ENCODE results near the gene OTOF. TPM values are rescaled to one million over a fixed set of nuclear protein-coding genes. Genes with fewer than 3 reads are reported as not detected.

Gene OTOF
- total and polyA plus RNA-seq, 2 experiments from 2014 or later = 0.21 to 0.23 TPM

GRCh38 chr2:26500406-26500805, 22.5 kb upstream of the OTOF start:
- H3K4me1 ChIP-seq (ENCODE audit: insufficient read depth) = peaks cover 19% of the 10 kb centered on the region
- no peak overlapping the region for H3K4me3 ChIP-seq
- DNase-seq (ENCODE audit: low spot score) = peak; percentile 22
- H3K27ac ChIP-seq (ENCODE audit: low read depth) = no peak overlapping the region
- no peak for TF ChIP-seq POLR2AphosphoS5 (IDR thresholded peaks at IDR 0.05; ENCODE audit: low read depth)
- TF ChIP-seq JUNB (IDR thresholded peaks at IDR 0.05; ENCODE audit: unreplicated experiment) = no peak
- no peak for TF ChIP-seq ZNF114 (CRISPR knock-in tag; IDR thresholded peaks at IDR 0.05)
- no peak for ATAC-seq
- no peak overlapping the region for H2AFZ ChIP-seq
- H3K79me2 ChIP-seq (replicated peaks; ENCODE audit: insufficient read depth) = no peaks in the 10 kb centered on the region
- no peaks in the 10 kb centered on the region for H4K20me1 ChIP-seq (replicated peaks; ENCODE audit: insufficient read depth)
- H3K36me3 ChIP-seq (ENCODE audit: insufficient read depth) = no peaks in the 10 kb centered on the region
- H3K4me2 ChIP-seq = no peak overlapping the region
- Mint-ChIP-seq H3K4me3 (no peak overlapping the region), H3K36me3 (ENCODE audit: low read depth) (no peaks in the 10 kb centered on the region), H3K27me3 (ENCODE audit: insufficient read depth, low read depth, poor library complexity) (peaks cover 8% of the 10 kb centered on the region), H3K27ac (no peak overlapping the region), H3K9me3 (no peaks in the 10 kb centered on the region; the same call in 1 of the 3 replicates), H3K4me1 (peaks cover 35% of the 10 kb centered on the region)
- H3K9me2 ChIP-seq (ENCODE audit: insufficient read depth) = peaks cover 4% of the 10 kb centered on the region; the same call in 1 of the 2 replicates
- H3F3A ChIP-seq (replicated peaks; ENCODE audit: low read depth) = no peaks in the 10 kb centered on the region
- peaks cover 15% of the 10 kb centered on the region for H3K27me3 ChIP-seq (ENCODE audit: insufficient read depth)

- H3K4me1 ChIP-seq (ENCODE audit: insufficient read depth) = peaks cover 14% of the 10 kb centered on the region
- Mint-ChIP-seq H3K4me3 (no peak overlapping the region), H3K9me3 (no peaks in the 10 kb centered on the region; the same call in 1 of the 3 replicates), H3K27ac (peak overlapping the region; percentile 51; the same call in 1 of the 2 replicates), H3K36me3 (ENCODE audit: low read depth) (no peaks in the 10 kb centered on the region; the same call in 2 of the 3 replicates), H3K4me1 (peaks cover 25% of the 10 kb centered on the region), H3K27me3 (ENCODE audit: insufficient read depth, low read depth, poor library complexity) (peaks cover 2% of the 10 kb centered on the region)
- DNase-seq (ENCODE audit: low spot score) (peak; percentile 73), ATAC-seq (peak; percentile 68)
- H3F3A ChIP-seq (replicated peaks; ENCODE audit: low read depth) = no peaks in the 10 kb centered on the region
- H3K27me3 ChIP-seq (ENCODE audit: insufficient read depth) = no peaks in the 10 kb centered on the region
- no peaks in the 10 kb centered on the region for H4K20me1 ChIP-seq (replicated peaks; ENCODE audit: insufficient read depth)
- H3K27ac ChIP-seq (ENCODE audit: low read depth) = peak overlapping the region; percentile 43; the same call in 1 of the 2 replicates
- no peak overlapping the region for H3K4me2 ChIP-seq
- H3K79me2 ChIP-seq (replicated peaks; ENCODE audit: insufficient read depth) = no peaks in the 10 kb centered on the region
- peaks cover 4% of the 10 kb centered on the region; the same call in 1 of the 2 replicates for H3K9me2 ChIP-seq (ENCODE audit: insufficient read depth)
- no peak overlapping the region for H3K4me3 ChIP-seq
- no peak overlapping the region for H2AFZ ChIP-seq
- no peaks in the 10 kb centered on the region for H3K36me3 ChIP-seq (ENCODE audit: insufficient read depth)
- TF ChIP-seq JUNB (IDR thresholded peaks at IDR 0.05; ENCODE audit: unreplicated experiment) (no peak), CTCF (conservative IDR thresholded peaks at IDR 0.05; ENCODE audit: low read depth in 2 of 2) (no peak), STAT1 (IDR thresholded peaks at IDR 0.05; ENCODE audit: unreplicated experiment) (no peak), EZH2phosphoT487 (IDR thresholded peaks at IDR 0.05; ENCODE audit: unreplicated experiment) (no peak), ZNF331 (CRISPR knock-in tag; IDR thresholded peaks at IDR 0.05; ENCODE audit: low read depth) (no peak), NANOG (IDR thresholded peaks at IDR 0.05; ENCODE audit: borderline replicate concordance) (no peak), ZNF114 (CRISPR knock-in tag; IDR thresholded peaks at IDR 0.05) (no peak), EZH2 (IDR thresholded peaks at IDR 0.05; ENCODE audit: low read depth, unreplicated experiment) (no peak), POLR2AphosphoS5 (IDR thresholded peaks at IDR 0.05; ENCODE audit: low read depth) (no peak), ETS1 (IDR thresholded peaks at IDR 0.05) (no peak), REST (IDR thresholded peaks at IDR 0.05; ENCODE audit: unreplicated experiment) (no peak)
Measured at GRCh38 chr2:26495705-26496297, 17.9 kb upstream of the OTOF start.

Data from GM23338 (cell line).